ENCODE results near the gene ZMIZ1.

Gene ZMIZ1

DNA sequence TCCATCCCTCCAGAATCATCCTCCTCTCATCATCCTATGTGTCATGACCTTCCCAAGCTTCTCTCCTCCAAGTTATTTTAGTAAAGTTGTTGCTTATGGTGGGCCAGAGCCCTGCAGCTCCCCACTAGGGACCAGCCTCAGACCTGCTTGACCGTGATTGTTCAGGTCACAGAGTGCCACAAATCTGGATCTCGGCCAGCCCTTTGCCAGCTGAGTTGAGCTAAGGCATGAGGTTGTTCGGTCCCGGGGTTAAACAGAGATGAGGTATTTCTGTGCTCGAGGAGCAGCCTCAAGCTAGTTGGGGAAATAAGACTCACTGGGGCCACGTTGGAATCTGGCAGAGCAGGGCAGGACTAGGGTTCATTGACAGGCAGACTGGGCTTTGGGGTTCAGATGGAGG, 212.2 kb downstream of the ZMIZ1 start:
- no peak for FAIRE-seq
- DNase-seq (ENCODE audit: low spot score): no peak

DNA sequence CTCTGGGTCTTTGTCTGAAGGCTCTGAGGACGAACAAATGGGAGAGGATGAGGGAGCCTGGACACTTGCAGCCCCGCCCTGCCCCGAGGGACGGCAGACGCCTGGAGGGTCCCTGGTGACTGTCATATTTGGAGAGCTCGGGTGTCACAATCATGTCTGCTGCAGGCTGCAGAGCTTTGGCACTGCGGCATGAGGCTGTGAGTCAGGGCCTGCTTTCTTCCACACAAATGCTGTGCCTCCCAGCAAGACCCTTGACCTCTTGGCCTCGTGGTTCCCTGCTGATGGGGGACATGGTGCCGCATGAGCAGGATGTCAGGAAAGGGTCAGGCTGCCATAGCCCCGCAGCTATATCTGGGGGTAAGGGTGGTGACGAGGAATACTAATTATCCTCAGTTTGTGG, 213.6 kb downstream of the ZMIZ1 start:
- no peak for DNase-seq (ENCODE audit: low spot score)
- no peak for FAIRE-seq

DNA sequence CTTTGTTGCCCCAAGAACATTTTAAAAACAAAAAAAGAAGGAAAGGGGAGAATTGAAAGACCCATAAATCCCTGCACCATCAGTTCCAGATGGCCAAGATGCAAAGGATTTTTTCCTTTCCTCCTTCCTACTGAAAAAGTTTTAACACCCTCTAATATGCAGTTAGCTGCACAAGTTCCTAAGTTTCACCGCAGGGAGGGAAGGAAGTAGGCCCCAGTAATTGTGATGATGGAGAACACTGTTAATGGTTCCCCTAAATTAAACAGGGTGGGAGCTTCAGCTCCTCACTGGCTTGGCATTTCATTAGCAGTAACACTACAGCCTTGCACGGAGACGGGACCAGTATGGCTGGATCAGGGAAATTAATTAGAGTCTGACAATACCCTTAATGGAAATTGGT, 214.8 kb downstream of the ZMIZ1 start:
- FAIRE-seq (no peak), DNase-seq (ENCODE audit: low spot score) (no peak)

DNA sequence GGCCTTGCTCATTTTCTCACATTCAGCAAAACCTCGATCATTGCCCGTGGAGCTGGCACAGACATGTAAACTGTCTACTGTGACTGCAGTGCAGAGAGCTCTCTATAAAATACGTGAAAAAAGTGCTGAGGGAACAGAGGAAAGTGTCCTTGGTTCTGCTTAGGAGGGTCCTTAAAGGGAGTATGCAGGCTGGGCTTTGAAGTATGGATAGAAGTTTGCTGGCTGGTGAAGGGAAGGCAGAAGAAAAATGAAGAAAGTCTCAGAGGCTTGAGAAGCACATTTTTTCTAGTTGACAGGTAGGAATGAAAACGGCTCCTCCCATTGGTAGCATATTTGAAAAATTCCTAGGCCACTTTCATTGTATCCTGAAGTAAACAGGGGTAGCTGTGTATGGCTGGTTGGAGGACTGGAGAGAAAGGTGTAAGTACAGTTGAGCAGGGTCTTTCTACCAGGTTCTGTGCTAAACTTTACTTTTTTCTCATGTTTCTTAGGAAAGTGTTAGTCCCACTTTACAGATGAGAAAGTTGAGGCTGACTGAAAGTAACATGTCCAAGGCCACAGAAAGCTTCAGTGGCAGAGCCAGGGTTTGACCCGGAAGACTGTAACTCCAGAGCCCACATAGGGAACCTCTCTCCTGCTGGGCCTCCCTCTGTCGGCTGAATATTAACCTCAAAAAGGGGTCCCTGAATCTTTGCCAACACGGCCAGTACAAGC, 215.5 kb downstream of the ZMIZ1 start:
- FAIRE-seq: no peak

DNA sequence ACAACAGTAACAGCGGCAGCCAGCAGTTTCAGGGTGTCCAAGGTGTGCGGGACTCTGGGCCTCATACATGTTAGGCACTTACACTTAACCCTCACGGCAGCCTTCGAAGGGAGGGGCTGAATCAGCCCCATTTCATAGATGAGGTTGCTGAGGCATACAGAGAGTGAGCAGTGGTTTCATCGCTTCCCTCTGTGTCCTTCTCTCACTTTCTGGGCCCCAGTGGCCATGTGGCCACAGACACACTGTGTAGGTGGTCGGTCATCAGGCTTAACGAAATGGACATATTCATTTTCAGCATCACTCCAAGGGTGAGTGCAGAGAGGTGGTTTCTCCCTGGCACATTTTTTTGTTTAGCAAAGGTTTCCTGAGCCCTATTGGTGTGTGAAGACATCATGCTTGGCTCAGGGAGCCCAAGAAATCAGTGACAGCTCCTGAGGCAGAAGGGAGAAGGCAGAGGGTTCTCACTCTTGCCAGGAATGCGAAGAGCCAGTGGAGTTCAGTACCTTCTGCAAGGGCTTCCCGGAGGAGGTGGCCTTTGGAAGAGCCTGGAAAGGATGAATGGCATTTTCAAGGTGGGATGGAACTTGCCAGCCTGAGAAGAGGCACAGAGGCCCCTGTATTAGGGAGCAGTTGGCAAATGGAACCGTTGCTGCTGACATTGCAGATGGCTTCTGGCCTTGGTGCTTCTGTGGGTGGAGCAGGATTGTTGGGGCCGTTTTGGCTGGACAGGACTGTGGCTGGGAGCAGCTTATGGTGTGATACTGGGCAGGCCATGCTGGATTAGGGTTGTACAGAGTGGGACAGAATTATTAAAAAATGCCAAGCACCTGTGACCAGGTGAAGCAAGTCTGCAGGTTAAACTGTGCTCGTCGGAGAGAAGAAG, 216.8 kb downstream of the ZMIZ1 start:
- DNase-seq (ENCODE audit: low spot score) (no peak), FAIRE-seq (no peak)

More for the DNA sequence above, 215.5 kb downstream of the ZMIZ1 start:
- DNase-seq (ENCODE audit: low spot score): no peak

DNA sequence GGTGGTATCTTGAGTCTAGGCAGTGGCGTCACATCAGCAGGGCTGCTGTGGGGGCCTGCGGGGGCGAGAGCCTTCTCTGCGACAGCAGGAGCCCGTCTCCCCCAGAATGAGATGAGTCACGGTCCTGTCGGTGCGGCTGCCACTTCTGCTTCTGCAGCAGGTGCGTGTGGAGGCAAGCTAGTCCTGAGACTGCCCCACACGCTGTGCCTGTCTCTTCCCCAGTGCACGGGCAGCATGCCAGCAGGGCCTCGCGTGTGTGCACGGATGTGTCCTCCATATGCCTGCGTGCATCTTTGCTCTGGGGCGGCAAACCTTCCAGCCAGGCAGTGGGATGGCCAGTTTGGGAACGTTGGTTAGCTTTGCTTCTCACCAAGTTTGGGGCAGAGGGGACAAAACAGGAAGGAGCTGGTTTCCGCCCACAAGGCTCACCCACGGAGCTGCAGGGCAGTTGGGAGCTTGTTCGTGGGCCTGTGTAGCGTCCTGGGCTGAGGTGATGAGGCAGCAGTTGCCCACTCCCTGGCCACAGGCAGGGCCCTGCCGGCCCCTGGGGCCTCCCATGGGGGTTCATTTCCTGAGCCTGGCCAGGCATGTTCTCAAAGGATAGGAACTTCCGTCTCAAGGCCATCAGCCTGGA, 217.7 kb downstream of the ZMIZ1 start:
- FAIRE-seq: no peak
- no peak for DNase-seq (ENCODE audit: low spot score)

DNA sequence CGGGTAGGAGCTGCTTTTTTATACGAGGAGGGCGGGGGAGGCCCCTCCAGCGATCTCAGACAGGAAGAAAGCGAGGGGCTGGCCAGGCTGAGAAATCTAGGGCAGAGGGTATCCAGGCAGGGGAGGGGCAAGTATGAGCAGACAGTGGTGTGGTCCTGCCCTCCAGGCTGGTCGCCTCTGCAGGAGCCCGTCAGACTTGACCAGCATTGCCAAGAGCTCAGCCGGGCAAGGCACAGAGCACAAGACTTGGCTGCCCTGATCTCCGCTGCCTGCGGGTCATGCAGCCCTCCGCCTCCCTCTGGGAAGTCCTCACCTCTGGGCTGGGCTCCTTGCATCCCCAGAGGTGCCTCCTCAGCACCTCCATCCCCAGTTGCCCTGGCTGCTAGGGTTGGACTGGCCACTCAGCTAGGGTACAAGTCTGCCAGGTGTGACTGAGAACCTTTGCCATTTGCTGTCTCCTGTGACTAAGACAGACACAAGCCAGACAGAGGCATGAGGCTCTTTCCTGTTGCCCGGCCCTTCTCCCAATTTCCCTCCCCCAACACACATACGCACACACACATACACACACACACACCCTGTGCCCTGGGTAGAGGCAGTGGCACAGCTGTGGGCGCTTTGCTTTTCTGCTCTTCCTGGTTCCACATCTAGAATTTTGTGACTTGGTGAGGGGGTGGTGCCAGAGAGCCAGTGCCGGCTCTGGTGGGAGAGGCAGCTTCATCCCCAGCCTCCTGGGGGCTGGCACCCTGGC, 219.4 kb downstream of the ZMIZ1 start:
- DNase-seq (ENCODE audit: low spot score) (no peak), FAIRE-seq (no peak)

DNA sequence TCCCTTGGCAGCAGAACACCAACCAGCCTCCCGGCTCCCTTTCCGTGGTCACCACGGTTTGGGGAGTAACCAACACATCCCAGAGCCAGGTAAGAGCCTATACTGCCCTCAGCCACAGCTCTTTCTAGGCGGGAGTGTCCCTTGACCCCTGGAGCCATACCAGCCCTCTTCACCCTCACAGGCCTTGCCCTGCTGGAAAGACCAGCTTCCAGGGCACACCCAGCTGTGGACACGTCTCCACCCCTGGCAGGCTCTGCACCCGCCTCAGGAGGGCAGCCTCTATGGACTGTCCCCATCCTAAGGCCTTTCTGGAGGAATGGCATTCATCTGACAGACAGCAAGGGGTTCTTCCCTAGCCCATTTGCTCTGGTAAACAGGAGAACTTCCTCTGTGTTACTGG, 221.0 kb downstream of the ZMIZ1 start:
- DNase-seq (ENCODE audit: low spot score) (no peak), FAIRE-seq (no peak)

DNA sequence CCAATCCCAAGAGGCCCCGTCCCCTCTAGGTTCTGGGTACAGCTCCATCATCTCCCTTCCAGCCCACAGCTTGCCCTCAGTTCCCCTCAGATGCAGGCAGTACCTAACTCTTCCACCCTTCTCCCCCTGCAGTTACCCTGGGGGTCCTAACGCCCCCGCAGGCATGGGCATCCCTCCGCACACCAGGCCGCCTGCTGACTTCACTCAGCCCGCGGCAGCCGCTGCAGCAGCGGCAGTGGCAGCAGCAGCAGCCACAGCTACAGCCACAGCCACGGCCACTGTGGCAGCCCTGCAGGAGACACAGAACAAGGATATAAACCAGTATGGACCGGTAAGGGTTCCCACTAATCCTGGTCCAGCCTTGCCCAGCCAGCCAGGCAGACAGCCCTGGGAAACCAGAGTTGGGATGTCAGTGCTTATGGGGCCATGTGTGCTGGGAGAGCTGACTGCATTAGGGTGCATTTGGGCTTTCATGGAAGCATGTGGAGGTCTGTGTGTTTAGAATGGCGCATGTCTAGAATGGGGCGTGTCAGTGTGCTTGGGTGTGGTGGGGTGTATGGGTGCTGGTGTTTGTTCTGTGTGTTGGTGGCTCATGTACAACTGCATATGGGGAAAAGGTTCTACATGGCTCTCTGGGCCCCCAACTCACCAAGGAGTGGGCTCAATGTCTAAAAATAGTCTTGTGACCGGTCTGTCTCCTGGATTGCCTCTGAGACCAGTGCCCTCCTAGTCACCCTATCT, 223.4 kb downstream of the ZMIZ1 start:
- DNase-seq (ENCODE audit: low spot score) (no peak), FAIRE-seq (no peak)

DNA sequence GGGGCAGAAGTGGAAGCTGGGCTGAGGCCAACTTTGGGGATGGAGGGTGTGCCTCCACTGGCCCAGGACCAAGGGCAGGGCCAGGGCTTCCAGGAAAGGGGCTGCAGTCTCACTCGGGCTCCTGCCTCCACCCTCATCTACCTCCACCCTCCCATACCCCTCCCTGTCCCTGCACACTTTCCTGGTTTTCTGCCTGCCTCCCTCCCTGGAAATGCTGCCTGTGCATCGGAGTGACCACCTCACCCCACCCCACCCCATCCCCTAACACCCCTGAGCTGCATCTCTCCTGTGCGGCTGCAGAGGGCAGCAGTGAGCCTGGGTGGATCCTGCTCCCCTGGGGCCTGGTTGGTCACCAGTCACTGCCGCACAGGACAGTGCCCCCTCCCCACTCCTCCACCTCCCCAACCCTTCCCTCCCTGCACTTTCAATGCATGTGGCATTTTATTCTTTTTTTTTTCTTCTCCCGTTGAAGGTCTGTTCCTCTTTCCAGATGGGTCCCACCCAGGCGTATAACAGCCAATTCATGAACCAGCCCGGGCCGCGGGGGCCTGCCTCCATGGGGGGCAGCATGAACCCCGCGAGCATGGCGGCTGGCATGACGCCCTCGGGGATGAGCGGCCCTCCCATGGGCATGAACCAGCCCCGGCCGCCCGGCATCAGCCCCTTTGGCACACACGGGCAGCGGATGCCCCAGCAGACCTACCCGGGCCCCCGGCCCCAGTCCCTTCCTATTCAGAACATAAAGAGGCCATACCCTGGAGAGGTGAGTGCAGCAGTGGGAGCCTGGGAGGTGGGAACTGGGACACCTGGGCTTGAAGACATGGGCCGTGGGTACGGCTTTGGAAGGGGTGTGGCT, 224.4 kb downstream of the ZMIZ1 start:
- DNase-seq (ENCODE audit: low spot score) (no peak), FAIRE-seq (no peak)

DNA sequence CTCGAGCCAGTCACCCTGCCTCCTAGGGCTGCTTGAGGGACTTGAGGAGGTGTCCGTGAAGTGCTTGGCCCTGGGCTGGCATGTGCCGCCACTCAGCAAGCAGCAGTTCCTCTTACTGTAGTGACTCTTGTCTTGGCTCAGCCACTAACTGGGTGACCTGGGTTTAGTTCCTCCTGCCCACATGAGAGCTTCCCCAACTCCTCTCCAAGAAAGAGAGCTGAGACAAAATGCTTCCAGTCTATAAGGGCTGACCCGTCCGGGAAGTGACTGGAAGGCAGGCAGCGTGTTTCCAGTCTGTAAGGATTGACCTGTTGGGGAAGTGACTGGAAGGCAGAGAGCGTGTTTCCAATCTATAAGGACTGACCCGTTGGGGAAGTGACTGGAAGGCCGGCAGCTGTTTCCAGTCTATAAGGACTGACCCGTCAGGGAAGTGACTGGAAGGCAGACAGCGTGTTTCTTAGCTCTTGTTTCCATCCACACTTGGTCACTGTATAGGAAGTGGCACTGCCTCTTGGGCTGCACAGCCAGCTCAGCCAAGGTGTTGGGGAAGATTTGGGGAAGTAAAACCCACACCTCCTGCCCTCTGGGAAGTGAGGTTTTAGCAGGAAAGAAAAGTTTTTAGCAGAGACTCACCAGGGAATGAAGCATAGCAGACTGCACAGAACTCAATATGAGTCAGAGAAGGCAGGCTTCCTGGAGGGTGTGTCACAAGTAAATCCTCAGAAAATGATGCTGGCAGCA, 225.2 kb downstream of the ZMIZ1 start:
- no peak for FAIRE-seq
- peak; percentile 39 for DNase-seq (ENCODE audit: low spot score)

DNA sequence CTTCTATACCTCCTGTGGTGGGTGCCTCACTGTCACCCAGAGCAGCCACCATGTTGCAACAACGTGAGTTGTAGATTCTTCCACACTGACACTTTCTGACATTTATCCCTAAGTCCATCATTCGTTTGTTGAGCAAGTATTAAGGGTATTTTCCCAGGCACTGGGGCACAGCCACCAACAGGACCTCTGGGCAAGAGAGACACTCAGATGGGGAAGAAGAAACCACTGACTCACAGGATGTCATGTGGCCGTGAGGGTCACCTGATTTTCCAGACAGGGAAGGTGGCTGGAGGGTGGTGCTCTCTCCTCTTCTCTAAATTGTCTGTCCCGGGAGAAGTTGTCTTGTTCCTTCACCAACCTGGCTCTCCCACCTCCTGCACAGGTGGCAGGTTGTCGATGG, 226.8 kb downstream of the ZMIZ1 start:
- peak; percentile 14 for DNase-seq (ENCODE audit: low spot score)
- no peak for FAIRE-seq

DNA sequence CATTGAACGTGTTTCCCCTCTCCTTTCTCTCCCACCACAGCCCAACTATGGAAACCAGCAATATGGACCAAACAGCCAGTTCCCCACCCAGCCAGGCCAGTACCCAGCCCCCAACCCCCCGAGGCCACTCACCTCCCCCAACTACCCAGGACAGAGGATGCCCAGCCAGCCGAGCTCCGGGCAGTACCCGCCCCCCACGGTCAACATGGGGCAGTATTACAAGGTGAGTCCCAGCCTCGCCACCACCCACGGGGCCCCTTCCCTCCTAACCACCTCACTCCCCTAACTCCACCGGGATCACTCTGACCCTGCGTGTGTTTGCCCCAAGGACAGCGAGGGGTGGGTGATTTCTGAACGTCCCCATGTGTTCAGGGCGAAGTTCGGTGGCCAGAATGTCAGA, 227.7 kb downstream of the ZMIZ1 start:
- DNase-seq (ENCODE audit: low spot score): no peak
- FAIRE-seq: no peak

DNA sequence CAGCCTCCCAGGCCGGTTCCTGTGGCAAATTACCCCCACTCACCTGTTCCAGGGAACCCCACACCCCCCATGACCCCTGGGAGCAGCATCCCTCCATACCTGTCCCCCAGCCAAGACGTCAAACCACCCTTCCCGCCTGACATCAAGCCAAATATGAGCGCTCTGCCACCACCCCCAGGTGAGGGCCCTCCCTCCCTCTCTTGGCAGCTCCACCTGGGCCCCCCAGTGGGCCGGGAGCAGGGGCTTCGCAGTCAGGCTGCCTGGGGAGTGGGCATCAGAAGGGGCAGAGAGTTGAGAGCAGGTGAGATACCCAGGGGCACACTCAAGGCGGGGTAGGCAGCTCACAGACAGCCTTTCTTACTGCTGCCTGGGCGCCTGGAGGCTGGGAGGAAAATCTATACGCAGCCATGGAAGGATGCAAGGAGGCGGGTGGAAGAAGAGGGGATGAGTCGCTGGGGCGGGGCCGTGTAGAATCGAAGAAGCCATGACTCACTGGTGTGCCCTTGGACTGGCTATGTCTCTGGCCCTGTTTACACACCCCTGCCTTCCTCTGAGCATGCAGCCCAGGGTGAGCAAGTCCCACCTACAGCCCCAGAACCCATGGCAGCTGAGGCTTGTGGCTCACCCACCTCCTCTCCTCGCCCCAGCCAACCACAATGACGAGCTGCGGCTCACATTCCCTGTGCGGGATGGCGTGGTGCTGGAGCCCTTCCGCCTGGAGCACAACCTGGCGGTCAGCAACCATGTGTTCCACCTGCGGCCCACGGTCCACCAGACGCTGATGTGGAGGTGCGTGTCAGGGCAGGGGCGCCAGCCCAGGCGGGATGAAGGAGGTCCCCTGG, 229.9 kb downstream of the ZMIZ1 start:
- FAIRE-seq (peak; percentile 94), DNase-seq (ENCODE audit: low spot score) (peak; percentile 99)

DNA sequence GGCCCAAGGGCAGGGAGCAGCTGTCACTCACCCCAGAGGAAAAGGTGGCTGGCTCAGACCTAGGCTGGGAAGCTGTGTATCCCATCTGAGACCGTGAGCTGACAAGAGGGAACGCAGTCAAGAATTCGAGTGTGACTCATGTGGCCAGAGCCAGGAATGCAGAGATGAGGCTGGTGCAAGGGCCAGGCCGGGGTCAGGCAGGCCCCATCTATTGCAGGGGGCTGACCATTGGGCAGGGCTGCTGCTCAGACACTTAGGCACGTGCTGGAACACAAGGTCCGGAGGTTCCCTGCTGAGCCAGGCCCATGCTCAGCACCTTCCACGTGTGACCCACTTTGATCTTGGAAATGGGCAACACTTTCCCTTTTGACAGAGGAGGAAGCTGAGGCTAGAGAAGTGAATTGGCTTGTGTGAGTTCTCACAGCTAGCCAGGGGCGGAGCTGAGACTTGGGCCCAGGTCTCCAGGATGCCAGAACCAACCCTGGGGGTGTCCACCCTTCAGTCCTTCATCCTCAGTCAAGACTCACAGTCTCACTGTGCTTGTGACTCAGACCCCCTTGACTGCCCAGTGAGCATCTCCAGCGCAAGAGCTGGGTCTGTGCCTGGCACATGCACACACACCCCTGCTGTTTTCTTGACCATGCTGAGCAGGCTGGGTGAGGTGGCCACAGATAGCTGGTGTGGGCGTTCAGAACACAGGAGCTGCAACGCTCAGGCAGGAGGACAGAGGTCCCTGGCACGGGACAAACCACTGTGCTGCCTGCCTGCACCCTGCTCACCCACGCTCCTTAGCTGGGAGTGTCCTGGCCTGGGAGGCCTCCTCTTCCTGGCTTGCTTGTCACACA, 230.9 kb downstream of the ZMIZ1 start:
- peak; percentile 97 for DNase-seq (ENCODE audit: low spot score)
- peak; percentile 89 for FAIRE-seq

DNA sequence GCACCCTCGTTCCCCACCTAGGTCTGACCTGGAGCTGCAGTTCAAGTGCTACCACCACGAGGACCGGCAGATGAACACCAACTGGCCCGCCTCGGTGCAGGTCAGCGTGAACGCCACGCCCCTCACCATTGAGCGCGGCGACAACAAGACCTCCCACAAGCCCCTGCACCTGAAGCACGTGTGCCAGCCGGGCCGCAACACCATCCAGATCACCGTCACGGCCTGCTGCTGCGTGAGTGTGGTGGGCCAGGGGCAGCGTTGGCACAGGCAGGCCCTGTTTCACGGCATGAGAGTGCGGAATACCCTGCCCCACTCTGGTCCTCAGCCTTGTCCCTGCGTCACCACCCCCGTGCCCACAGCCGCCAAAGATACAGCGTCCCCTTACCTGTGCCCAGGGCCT, 231.9 kb downstream of the ZMIZ1 start:
- FAIRE-seq (no peak), DNase-seq (ENCODE audit: low spot score) (no peak)

DNA sequence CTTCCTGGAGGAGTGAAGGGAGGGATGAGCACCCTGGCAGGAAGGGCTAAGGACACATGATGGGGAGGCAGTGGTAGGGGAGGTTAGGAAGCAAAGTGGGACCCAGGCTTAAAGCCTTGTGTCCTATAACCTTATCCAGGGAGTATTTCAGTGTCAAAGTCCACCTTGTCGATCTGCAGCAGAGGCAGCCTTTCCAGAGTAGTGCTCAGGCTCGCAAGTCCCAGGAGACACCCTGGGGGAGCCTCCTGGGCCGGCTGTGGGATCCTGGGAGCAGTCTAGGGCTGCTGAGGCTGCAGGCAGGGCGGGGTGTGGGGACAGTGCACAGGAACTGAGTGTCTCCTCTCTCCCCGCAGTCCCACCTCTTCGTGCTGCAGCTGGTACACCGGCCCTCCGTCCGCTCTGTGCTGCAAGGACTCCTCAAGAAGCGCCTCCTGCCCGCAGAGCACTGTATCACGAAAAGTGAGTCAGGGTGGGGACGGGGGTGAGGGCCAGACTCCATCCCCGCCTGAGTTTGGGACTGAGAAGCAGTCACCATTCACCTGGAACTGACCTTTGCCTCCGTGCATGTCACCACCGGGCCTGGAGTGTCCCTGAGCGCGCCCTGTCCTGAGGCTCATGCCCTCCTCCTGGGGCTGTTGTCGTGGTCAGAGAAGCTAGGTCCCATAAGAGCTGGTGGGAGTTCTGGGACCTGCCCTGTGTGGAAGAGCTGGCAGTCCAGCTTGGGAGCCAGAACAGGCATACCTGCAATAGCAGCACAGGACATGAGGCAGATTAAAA, 233.2 kb downstream of the ZMIZ1 start:
- no peak for DNase-seq (ENCODE audit: low spot score)
- FAIRE-seq: no peak

Measured in RCC 7860 (cell line).